ENCODE data around the gene MAMLD1.

MAMLD1 gene

DNA sequence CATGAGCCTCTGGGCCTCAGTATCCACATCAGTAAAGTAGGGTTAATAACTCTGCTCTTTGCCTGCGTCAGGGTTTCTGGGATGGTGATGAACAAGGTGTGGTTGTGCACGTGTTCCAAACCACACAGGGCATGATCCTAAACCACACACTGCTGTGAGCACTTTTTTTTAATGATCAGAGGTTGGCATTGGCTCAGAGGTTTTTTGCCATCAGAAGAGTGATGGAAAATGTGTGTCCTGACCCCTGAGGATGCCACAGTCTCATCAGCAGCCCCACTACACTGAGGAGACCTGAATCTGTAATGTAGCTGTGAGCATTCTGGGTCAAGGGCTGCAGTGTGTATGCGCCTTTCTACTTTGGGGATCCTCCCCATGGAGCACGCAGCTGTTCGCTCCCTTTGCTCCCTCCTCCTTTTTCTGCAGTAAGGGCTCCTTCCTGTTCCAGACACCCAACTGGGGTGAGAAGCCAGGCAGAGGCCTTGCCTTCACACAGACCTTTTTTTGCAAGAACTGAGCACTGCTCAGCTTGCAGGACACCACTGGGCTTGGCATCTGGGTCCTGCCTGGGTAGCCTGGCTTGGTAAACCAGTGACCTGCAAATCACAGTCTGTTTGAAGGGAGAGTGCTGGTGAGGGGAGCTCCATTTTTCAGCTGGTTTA lies 87.5 kb downstream of the MAMLD1 start:
- no peak for DNase-seq (ENCODE audit: low spot score)
- in situ Hi-C loops (cut with MboI; ENCODE audit: low pct_unique_long_range_greater_than_20kb, low sequenced_read_pairs, unreplicated experiment): no loop called here
- TF ChIP-seq, protein P1, sequence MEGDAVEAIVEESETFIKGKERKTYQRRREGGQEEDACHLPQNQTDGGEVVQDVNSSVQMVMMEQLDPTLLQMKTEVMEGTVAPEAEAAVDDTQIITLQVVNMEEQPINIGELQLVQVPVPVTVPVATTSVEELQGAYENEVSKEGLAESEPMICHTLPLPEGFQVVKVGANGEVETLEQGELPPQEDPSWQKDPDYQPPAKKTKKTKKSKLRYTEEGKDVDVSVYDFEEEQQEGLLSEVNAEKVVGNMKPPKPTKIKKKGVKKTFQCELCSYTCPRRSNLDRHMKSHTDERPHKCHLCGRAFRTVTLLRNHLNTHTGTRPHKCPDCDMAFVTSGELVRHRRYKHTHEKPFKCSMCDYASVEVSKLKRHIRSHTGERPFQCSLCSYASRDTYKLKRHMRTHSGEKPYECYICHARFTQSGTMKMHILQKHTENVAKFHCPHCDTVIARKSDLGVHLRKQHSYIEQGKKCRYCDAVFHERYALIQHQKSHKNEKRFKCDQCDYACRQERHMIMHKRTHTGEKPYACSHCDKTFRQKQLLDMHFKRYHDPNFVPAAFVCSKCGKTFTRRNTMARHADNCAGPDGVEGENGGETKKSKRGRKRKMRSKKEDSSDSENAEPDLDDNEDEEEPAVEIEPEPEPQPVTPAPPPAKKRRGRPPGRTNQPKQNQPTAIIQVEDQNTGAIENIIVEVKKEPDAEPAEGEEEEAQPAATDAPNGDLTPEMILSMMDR (IDR thresholded peaks at IDR 0.05; ENCODE audit: extremely low read depth, insufficient read depth, missing control alignments): no peak

DNA sequence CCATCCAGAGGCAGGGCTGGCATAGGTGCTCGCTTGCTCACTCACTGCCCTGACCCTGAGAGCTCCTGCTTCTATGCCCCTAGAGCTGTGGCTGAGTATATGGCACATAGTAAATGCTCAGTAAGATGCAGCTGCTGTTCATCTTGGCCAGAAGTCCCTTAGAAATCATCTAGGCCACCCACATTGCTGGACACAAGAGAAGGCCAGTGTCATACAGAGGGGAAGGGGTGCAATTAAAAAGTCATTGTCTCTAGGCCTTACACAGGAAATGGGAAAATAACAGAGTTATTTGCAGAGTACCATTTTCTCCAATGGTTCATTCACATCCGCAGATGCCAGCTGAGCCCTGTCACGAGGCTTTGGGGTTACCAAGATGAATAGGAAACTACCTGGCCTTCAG lies 88.8 kb downstream of the MAMLD1 start:
- TF ChIP-seq, protein P1 (IDR thresholded peaks at IDR 0.05; ENCODE audit: extremely low read depth, insufficient read depth, missing control alignments): no peak
- DNase-seq (ENCODE audit: low spot score): no peak
- in situ Hi-C loops (cut with MboI; ENCODE audit: low pct_unique_long_range_greater_than_20kb, low sequenced_read_pairs, unreplicated experiment): no loop called here

DNA sequence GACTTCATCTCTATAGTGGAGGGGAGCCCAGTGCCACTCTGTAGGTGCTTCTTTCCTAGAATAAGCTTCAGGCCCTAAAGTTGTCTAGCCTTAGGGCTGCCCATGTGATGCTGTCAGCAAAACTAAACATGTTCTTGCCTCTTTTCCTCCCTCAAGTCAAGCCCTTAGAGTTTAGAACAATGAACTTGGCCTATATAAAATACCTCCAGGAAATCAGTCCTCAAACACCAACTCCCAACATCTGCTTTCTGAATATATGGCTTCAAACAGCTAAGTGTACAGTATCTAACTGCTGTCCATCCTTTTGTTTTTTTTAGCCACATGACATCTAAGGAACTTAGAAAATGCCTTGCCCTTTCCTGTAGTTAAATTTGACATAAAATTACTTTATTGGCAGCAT lies 91.0 kb downstream of the MAMLD1 start:
- TF ChIP-seq, protein P1 (IDR thresholded peaks at IDR 0.05; ENCODE audit: extremely low read depth, insufficient read depth, missing control alignments): no peak
- in situ Hi-C loops (cut with MboI; ENCODE audit: low pct_unique_long_range_greater_than_20kb, low sequenced_read_pairs, unreplicated experiment): no loop called here
- DNase-seq (ENCODE audit: low spot score): no peak

DNA sequence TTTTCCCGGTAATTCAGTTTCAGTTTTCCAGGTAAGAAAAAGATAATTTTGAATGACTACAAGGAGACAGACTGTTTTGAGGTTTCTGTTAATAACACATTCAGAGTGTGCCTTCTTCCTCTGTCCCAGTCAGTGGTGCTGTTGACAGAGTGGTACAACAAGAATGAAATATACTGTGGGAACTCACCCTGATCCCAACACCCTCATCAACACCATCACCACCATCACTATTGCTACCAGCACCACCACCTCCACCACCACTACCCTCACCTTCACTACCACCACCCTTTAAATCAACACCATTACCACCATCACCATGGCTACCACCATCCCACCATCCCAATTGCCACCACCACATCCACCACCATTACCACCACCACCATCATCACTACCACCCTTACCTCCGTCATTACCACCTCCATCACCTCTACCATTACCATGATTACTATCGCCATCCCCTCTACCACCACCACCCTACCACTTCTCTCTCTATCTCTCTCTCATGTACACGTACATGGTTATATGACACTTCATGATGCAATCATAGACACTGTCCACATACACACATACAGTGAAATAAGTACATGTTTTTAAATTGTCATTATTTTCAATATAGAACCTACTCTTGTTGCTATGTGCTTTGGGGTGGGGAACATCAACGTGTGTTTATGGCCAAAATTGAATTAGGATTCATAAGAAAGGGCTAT lies 91.5 kb downstream of the MAMLD1 start:
- DNase-seq (ENCODE audit: low spot score): no peak
- in situ Hi-C loops (cut with MboI; ENCODE audit: low pct_unique_long_range_greater_than_20kb, low sequenced_read_pairs, unreplicated experiment): no loop called here
- TF ChIP-seq, protein P1 (IDR thresholded peaks at IDR 0.05; ENCODE audit: extremely low read depth, insufficient read depth, missing control alignments): no peak

DNA sequence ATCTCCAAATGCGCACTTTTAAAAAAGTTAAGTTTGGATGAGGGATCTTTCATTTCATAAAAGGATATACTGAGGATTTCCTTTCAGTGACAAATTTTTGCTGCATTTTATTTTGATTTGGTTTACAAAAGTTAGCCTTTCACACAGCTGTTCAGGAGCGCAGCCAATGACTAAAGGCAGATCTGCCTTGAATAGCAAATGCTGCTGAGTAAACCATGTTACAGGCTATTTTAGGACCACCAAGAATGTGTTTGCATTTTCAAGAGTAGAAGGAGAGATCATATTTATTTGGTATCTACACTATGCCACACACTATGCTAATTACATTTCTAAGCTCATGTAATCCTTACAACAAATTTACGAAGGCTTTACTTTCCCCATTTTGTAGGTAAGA lies 92.1 kb downstream of the MAMLD1 start:
- in situ Hi-C loops (cut with MboI; ENCODE audit: low pct_unique_long_range_greater_than_20kb, low sequenced_read_pairs, unreplicated experiment): no loop called here
- TF ChIP-seq, protein P1 (IDR thresholded peaks at IDR 0.05; ENCODE audit: extremely low read depth, insufficient read depth, missing control alignments): no peak
- no peak for DNase-seq (ENCODE audit: low spot score)

DNA sequence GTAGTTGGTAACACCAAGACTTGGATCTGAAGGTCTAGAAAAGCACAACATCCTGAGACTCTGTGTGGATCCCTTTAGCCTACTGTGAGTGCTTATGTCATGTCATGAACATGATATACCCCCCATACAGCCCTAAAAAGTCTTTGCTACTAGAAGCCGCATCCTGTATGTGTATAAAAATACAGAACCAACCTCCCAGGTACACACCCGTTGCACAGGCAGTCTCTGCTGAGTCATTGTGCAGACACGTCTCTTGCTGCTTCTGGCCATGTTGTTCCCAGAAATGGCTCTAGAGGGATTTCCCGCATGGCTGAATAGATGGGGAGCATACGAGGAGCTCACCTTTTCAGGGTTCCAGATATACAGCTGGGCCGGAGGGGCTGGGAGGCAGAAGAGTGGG lies 93.3 kb downstream of the MAMLD1 start:
- no peak for DNase-seq (ENCODE audit: low spot score)
- in situ Hi-C loops (cut with MboI; ENCODE audit: low pct_unique_long_range_greater_than_20kb, low sequenced_read_pairs, unreplicated experiment): no loop called here
- TF ChIP-seq, protein P1 (IDR thresholded peaks at IDR 0.05; ENCODE audit: extremely low read depth, insufficient read depth, missing control alignments): no peak

Measured in GM13977 (cell line).